SU-DHL-6 (cell line): ENCODE measurements around the gene SGCD.

Experiments used
- CTCF ChIP-seq: fragments of 200-600 bp; sonication (generic); IDR thresholded peaks from one replicate; pipeline ENCODE4 v1.5.1; 2017; ENCODE audit warnings: antibody characterized with exemption, mild to moderate bottlenecking, low read length, moderate library complexity; ENCODE audit not compliant: insufficient read depth, poor library complexity, severe bottlenecking
- EZH2phosphoT487 ChIP-seq: fragments of 200-600 bp; sonication (generic), shearing (Covaris generic); conservative IDR thresholded peaks from 2 replicates; pipeline ENCODE4 v1.6.1; 2018; ENCODE audit warnings: mild to moderate bottlenecking, antibody characterized with exemption, low read length, moderate library complexity, mixed read lengths

GRCh38 chr5:156391139-156391538 is 64.2 kb downstream of the SGCD start:
- no peak for TF ChIP-seq CTCF
- TF ChIP-seq EZH2phosphoT487 = no peak
